K562 (cell line): ENCODE results near the gene LIG3. TPM values are rescaled to one million over a fixed set of nuclear protein-coding genes. Genes with fewer than 3 reads are reported as not detected.

Experiments used
- ATAC-seq: fragments of 200-7000 bp; cut with Tn5 transposase; 3 replicates; pipeline ENCODE4 v1.9.1; 2020; ENCODE audit warnings: moderate library complexity
- BruUV-seq: library from RNA; stranded (reverse); fragments of 400-500 nt; replicated peaks from 2 replicates; lab custom pipeline; 2021; lab: Mats Ljungman, UMichigan
- CTCF ChIA-PET: fragments of 300-600 bp; formaldehyde crosslinking; extraction: SDS; loops from one replicate; lab custom pipeline; 2021; ENCODE audit warnings: low intra/inter-chr PET ratio; lab: Yijun Ruan, JAX
- POLR2A ChIA-PET: fragments of 300-600, 350-650 bp; sonication (Branson Sonifier 250); formaldehyde crosslinking; extraction: SDS; loops from one replicate; lab custom pipeline; 2021; ENCODE audit warnings: antibody characterized with exemption, inconsistent platforms; lab: Yijun Ruan, JAX
- DNase-seq, 4 experiments: peaks; one replicate each; pipeline versions ENCODE4 v3.0.0 to v3.0.0-alpha.2; 2011 to 2018; ENCODE audit warnings: low spot score in 3 of 4, mixed read lengths in 3 of 4; ENCODE audit errors: extremely low read depth in 1 of 4
- FAIRE-seq: peaks from 2 replicates; lab custom pipeline; 2011; peaks lifted over from hg19 to GRCh38; lab: Jason Lieb, UNC
- H2AFZ ChIP-seq: 2 replicates; pipeline ENCODE4 v1.6.0; 2011; ENCODE audit warnings: low read depth, low read length, control low read depth, inconsistent platforms
- H3K27ac ChIP-seq: fragments of 200-600 bp; 3 replicates; pipeline ENCODE4 v1.8.0; 2011; ENCODE audit warnings: low read depth, mild to moderate bottlenecking, control low read depth, inconsistent platforms, low read length, moderate library complexity, mixed read lengths; ENCODE audit errors: extremely low read depth
- H3K27me3 ChIP-seq, 2 experiments: fragments of 300-600 bp in 1 of 2; 2 replicates in 1 of 2; 3 replicates in 1 of 2; pipeline versions ENCODE4 v1.6.0 to v1.8.0; 2011; ENCODE audit warnings: inconsistent platforms in 2 of 2, low read length in 2 of 2, mild to moderate bottlenecking in 1 of 2, mixed read lengths in 1 of 2, moderate library complexity in 1 of 2; ENCODE audit not compliant: control insufficient read depth in 2 of 2, insufficient read depth in 2 of 2
- H3K36me3 ChIP-seq: fragments of 300-600 bp; 3 replicates; pipeline ENCODE4 v1.8.0; 2011; ENCODE audit warnings: mild to moderate bottlenecking, low read length, inconsistent platforms; ENCODE audit not compliant: control insufficient read depth, insufficient read depth
- H3K4me1 ChIP-seq, 2 experiments: fragments of 200-600 bp in 1 of 2; replicated peaks in 1 of 2; 2 replicates in 1 of 2; 3 replicates in 1 of 2; pipeline versions ENCODE4 v1.5.1 to v1.8.0; 2011; ENCODE audit warnings: inconsistent platforms in 2 of 2, low read length in 2 of 2, mild to moderate bottlenecking in 1 of 2, mixed read lengths in 1 of 2, moderate library complexity in 1 of 2; ENCODE audit not compliant: control insufficient read depth in 2 of 2, insufficient read depth in 2 of 2
- H3K4me2 ChIP-seq: 2 replicates; pipeline ENCODE4 v1.6.1; 2011; ENCODE audit warnings: low read length, control low read depth, inconsistent platforms, mixed read lengths; ENCODE audit not compliant: insufficient read depth
- H3K4me3 ChIP-seq: fragments of 200-600 bp; sonication (generic), shearing (Covaris generic); 2 replicates; pipeline ENCODE4 v1.5.1; 2016; ENCODE audit warnings: control low read depth, inconsistent platforms
- H3K79me2 ChIP-seq: fragments of 200-600 bp; 3 replicates; pipeline ENCODE4 v1.8.0; 2011; ENCODE audit warnings: low read length, inconsistent platforms; ENCODE audit not compliant: control insufficient read depth, insufficient read depth
- H3K9ac ChIP-seq, 2 experiments: 2 replicates each; pipeline versions ENCODE4 v1.6.0 to v1.6.1; 2011; ENCODE audit warnings: low read depth in 2 of 2, low read length in 2 of 2, control low read depth in 1 of 2, inconsistent platforms in 1 of 2, mild to moderate bottlenecking in 1 of 2, mixed read lengths in 1 of 2; ENCODE audit not compliant: insufficient read depth in 1 of 2
- H3K9me1 ChIP-seq: one replicate; pipeline ENCODE4 v1.6.0; 2011; ENCODE audit warnings: inconsistent platforms, mild to moderate bottlenecking, low read length, moderate library complexity; ENCODE audit not compliant: control insufficient read depth, insufficient read depth
- H3K9me3 ChIP-seq: replicated peaks from 2 replicates; pipeline ENCODE4 v1.5.1; 2011; ENCODE audit warnings: low read depth, low read length, inconsistent platforms; ENCODE audit not compliant: control insufficient read depth, insufficient read depth
- H4K20me1 ChIP-seq: replicated peaks from 2 replicates; pipeline ENCODE4 v1.6.1; 2011; ENCODE audit warnings: low read length, inconsistent platforms, mixed read lengths; ENCODE audit not compliant: control insufficient read depth, insufficient read depth
- CLOCK ChIP-seq: fragments of 250-450 bp; sonication (Bioruptor Pico); IDR thresholded peaks from 2 replicates; pipeline ENCODE4 v1.4.0; 2020; ENCODE audit warnings: mild to moderate bottlenecking, moderate library complexity, borderline replicate concordance
- MECOM ChIP-seq: fragments of 250-450 bp; sonication (Bioruptor Pico); IDR thresholded peaks from 2 replicates; pipeline ENCODE4 v1.8.0; 2022; ENCODE audit warnings: inconsistent platforms
- NFIC ChIP-seq: fragments of 450-650 bp; IDR thresholded peaks from 2 replicates; pipeline ENCODE4 v1.6.1; 2017; ENCODE audit warnings: mild to moderate bottlenecking, inconsistent platforms
- SREBF1 ChIP-seq: fragments of 150-350 bp; IDR thresholded peaks from 2 replicates; pipeline ENCODE4 v1.6.1; 2014; ENCODE audit warnings: antibody characterized with exemption, low read depth, low read length, borderline replicate concordance
- STAG1 ChIP-seq: sonication (generic); formaldehyde crosslinking; IDR thresholded peaks from 2 replicates; pipeline ENCODE4 v1.5.0; 2020; ENCODE audit warnings: missing genetic modification reagents, borderline replicate concordance
- ZNF274 ChIP-seq: IDR thresholded peaks from 2 replicates; pipeline ENCODE4 v1.6.1; 2011; ENCODE audit warnings: low read depth, mild to moderate bottlenecking, low read length, moderate library complexity, borderline replicate concordance
- WGBS: fragments of 100-300 bp; shearing (Covaris generic); methylation state at CpG from one replicate; pipeline ENCODE4 v1.1.6; 2016; ENCODE audit warnings: low coverage, mixed read lengths; ENCODE audit not compliant: insufficient coverage; ENCODE audit errors: missing lambda C conversion rate; 5-methylcytosine and 5-hydroxymethylcytosine counted together
- in situ Hi-C: fragments of 300-500 bp; cut with MboI; formaldehyde crosslinking; loops from 4 replicates; pipeline ENCODE4 v1.15.0; 2018; ENCODE audit warnings: inconsistent platforms, mixed read lengths
- intact Hi-C: fragments of 100-400 bp; cut with micrococcal nuclease; formaldehyde crosslinking; loops from 2 replicates; pipeline ENCODE4 v1.14.2; 2022
- polyA plus RNA-seq, 8 experiments: library from polyadenylated mRNA; depleted of rRNA in 4 of 8; stranded (reverse) in 5 of 8; unstranded in 3 of 8; fragments of >200 nt; fragmentation: Nextera tagmentation in 2 of 8; fragmentation: Illumina TruSeq in 1 of 8; extraction: Ambion mirVana in 2 of 8; extraction: Trizol in 1 of 8; gene quantifications; 2 replicates each; pipeline versions ENCODE4 v1.2.1 to v1.2.3, GENCODE V29; 2011 to 2014; ENCODE audit warnings: inconsistent platforms in 1 of 8, missing spikeins in 1 of 8
- total RNA-seq, 7 experiments: library from RNA; depleted of rRNA in 6 of 7; stranded (reverse); fragments of >200 nt in 6 of 7; fragmentation: Illumina TruSeq in 2 of 7; extraction: Trizol in 2 of 7; gene quantifications; 2 replicates each; pipeline versions ENCODE4 v1.2.1 to v1.2.3, GENCODE V29; 2011 to 2021; ENCODE audit warnings: low replicate concordance in 1 of 7

LIG3 gene
- total and polyA plus RNA-seq, 9 of the 15 experiments (the other 6 are each of a cell fraction or from before 2014, with no cell fraction given) = 7.6 to 75.0 (median 43.0) TPM

DNA sequence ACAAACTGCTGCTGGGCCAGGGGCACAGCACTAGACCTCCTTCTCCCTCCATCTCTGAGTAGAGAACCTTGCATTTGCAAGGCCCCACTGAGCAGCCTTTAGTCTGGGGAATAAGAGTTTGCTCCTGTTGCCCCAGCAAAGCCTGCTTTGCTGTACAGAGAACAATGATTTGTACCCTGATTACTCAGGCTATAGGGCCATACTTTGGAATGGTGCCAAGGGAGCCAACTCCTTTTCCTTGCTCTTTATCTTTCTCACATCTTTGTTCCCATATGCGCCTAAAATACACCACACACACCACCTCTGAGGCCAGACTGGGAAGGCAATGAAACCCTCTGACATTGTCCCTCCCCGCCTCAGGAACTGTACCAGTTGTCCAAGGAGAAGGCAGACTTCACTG, 21.2 kb downstream of the LIG3 start:
- in situ Hi-C loops (no loop called here), intact Hi-C loops (no loop called here)
- Histone ChIP-seq H4K20me1 (no peaks in the 10 kb centered on the region), H3K9me1 (no peaks in the 10 kb centered on the region), H2AFZ (no peak overlapping the region), H3K27ac (no peak overlapping the region), H3K4me3 (no peak overlapping the region), H3K79me2 (no peaks in the 10 kb centered on the region), H3K4me2 (no peak overlapping the region), H3K9me3 (no peaks in the 10 kb centered on the region), H3K9ac (peak overlapping the region in 1 of 2 experiments; percentile 51; a peak in 1 of 4 replicates), H3K27me3 (no peaks in the 10 kb centered on the region), H3K4me1 (peaks cover 3 to 11% of the 10 kb centered on the region in 2 experiments; a peak in 3 of 5 replicates), H3K36me3 (peaks cover 89% of the 10 kb centered on the region)
- ATAC-seq (no peak), DNase-seq (no peak), FAIRE-seq (no peak)
- BruUV-seq = no TSS peak
- 70% methylated on average over 2 of the region's 2 CpGs for WGBS
- TF ChIP-seq CLOCK (CRISPR knock-in tag) (no peak), STAG1 (CRISPR knock-in tag) (no peak), SREBF1 (no peak), NFIC (peak; percentile 84), ZNF274 (no peak), MECOM (CRISPR knock-in tag) (no peak)
- CTCF ChIA-PET = no interaction called here
- POLR2A ChIA-PET = interaction anchor here (0.6 to 2.7 kb wide), 4 partner anchors 15 to 122 kb away, joined by 3 to 8 read pairs (median 4); partner anchors contain the start of gene LIG3
